Measurements from ENCODE around the gene SAMSN1.
"Not testable (repeated sequence)": the region's sequence is repeated elsewhere in the genome, so short reads cannot be mapped to it uniquely, and the experiment has no call there.

SAMSN1 gene

GRCh38 chr21:14562959-14563358 lies 16.8 kb upstream of the SAMSN1 start:
- DNase-seq = no peak

- DNase-seq = no peak
These were observed 14.4 kb upstream of the SAMSN1 start for GRCh38 chr21:14560555-14560954.

- DNase-seq = no peak
These were observed 14.0 kb upstream of the SAMSN1 start for GRCh38 chr21:14560139-14560538.

GRCh38 chr21:14559102-14559501 lies 13.0 kb upstream of the SAMSN1 start:
- no peak for DNase-seq

GRCh38 chr21:14557413-14557812 lies 11.3 kb upstream of the SAMSN1 start:
- no peak for DNase-seq

- no peak for DNase-seq
These were observed 8.8 kb upstream of the SAMSN1 start for GRCh38 chr21:14554948-14555347.

- DNase-seq = no peak
These were observed 7.3 kb upstream of the SAMSN1 start for GRCh38 chr21:14553422-14553821.

GRCh38 chr21:14551741-14552140 lies 5.6 kb upstream of the SAMSN1 start:
- DNase-seq = no peak

GRCh38 chr21:14550135-14550534 lies 4.0 kb upstream of the SAMSN1 start:
- DNase-seq = no peak

- no peak for DNase-seq
These were observed 2.7 kb upstream of the SAMSN1 start for GRCh38 chr21:14548779-14549178.

- DNase-seq = no peak
These were observed 1.9 kb upstream of the SAMSN1 start for GRCh38 chr21:14547834-14548513.

- not testable (repeated sequence) for DNase-seq
These were observed 604 bp upstream of the SAMSN1 start for GRCh38 chr21:14546719-14547118.

- DNase-seq = no peak
These were observed 2.1 kb downstream of the SAMSN1 start for GRCh38 chr21:14543983-14544382.

- DNase-seq = no peak
These were observed 3.5 kb downstream of the SAMSN1 start for GRCh38 chr21:14542638-14543037.

- DNase-seq = no peak
These were observed 4.1 kb downstream of the SAMSN1 start for GRCh38 chr21:14541841-14542490.

- no peak for DNase-seq
These were observed 7.6 kb downstream of the SAMSN1 start for GRCh38 chr21:14538483-14538882.

GRCh38 chr21:14536929-14537328 lies 9.2 kb downstream of the SAMSN1 start:
- no peak for DNase-seq

- no peak for DNase-seq
These were observed 10.4 kb downstream of the SAMSN1 start for GRCh38 chr21:14535702-14536101.

- no peak for DNase-seq
These were observed 12.4 kb downstream of the SAMSN1 start for GRCh38 chr21:14533499-14534428.

GRCh38 chr21:14531757-14532316 lies 14.3 kb downstream of the SAMSN1 start:
- no peak for DNase-seq

GRCh38 chr21:14530592-14530991 lies 15.5 kb downstream of the SAMSN1 start:
- DNase-seq = no peak

GRCh38 chr21:14528815-14529214 lies 17.3 kb downstream of the SAMSN1 start:
- DNase-seq = no peak

Measured in NCI-H345 (cell line).